H4 (cell line): ENCODE data around the gene TSPAN9. TPM values are rescaled to one million over a fixed set of nuclear protein-coding genes. Genes with fewer than 3 reads are reported as not detected.
"Not testable (repeated sequence)": the region's sequence is repeated elsewhere in the genome, so short reads cannot be mapped to it uniquely, and the experiment has no call there.

Source experiments
- DNase-seq: peaks from one replicate; pipeline ENCODE4 v3.0.0-alpha.2; 2015; ENCODE audit warnings: low spot score
- total RNA-seq: library from RNA; depleted of rRNA; stranded (reverse); fragments of >200 nt; shearing (Covaris generic); gene quantifications from 2 replicates; pipeline ENCODE4 v1.2.3, GENCODE V29; 2014

Gene TSPAN9
- total RNA-seq, 1 experiment from 2014 or later: 12.7 TPM

- DNase-seq: no peak
These were observed 33.0 kb upstream of the TSPAN9 start for GRCh38 chr12:3044141-3044630.

DNA sequence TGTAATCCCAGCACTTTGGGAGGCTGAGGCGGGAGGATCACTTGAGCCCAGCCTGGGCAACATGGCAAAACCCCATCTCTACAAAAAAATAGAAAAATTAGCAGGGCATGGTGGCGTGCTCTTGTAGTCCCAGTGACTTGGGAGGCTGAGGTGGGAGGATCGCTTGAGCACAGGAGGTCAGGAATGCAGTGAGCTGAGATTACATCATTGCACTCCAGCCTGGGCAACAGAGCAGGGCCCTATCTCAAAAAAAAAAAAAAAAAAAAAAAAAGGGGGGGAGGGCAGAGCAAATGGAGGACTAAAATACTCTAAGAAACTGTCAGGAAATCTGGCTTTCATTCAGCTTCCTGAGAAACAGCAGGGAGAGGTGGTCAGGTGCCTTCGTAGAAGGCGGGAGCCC lies 31.7 kb upstream of the TSPAN9 start:
- DNase-seq: no peak

DNA sequence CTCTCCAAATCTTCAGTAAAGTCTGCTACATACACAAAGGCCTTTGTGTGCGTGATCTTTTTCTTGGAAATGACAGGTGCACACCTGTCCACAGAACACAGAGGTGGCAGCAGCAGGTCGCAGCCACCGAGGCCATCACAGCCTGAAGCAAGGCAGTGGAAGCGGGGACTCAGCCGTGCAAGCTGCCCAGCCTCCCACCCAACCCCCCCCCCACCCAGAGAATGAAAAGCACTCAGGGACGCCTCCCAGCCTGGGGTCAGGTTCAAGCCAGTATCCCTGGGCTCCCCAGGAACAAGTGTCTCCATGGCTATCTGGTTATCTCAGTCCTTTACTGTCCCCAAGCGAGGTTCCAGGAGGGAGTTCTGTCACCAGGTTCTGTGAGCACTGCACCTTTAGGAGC lies 31.2 kb upstream of the TSPAN9 start:
- no peak for DNase-seq

DNA sequence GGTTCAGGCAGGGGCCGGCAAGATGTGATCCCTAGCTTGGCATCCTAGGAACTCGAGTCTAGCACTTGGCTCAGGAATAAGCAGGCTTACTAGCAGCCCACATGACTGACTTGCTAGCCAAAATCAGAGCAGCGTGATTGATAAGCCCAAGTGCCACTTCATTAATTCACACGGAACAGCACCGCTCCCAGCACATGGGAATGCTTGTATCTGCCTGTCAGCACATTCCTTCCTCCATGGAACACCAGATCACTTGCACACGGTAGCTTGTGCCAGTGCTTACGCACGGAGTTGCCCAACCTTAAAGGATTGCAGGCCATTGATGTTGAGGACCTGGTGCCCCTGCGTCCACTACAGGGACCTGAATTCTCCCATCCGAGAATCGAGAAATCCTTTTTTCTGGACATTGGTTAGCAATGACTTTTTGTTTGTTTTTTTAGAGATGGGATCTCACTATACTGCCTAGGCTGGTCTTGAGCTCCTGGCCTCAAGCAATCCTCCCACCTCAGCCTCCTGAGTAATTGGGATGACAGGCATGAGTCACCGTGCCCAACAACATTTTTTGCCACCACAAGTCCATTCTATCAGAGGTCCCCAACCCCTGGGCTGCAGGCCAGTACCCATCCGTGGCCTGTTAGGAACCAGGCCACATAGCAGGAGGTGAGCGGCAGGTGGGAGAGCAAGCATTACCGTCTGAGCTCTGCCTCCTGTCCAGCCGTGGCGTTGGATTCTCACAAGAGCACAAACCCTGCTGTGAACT lies 30.6 kb upstream of the TSPAN9 start:
- no peak for DNase-seq

GRCh38 chr12:3047961-3048360 lies 29.2 kb upstream of the TSPAN9 start:
- DNase-seq: no peak

DNA sequence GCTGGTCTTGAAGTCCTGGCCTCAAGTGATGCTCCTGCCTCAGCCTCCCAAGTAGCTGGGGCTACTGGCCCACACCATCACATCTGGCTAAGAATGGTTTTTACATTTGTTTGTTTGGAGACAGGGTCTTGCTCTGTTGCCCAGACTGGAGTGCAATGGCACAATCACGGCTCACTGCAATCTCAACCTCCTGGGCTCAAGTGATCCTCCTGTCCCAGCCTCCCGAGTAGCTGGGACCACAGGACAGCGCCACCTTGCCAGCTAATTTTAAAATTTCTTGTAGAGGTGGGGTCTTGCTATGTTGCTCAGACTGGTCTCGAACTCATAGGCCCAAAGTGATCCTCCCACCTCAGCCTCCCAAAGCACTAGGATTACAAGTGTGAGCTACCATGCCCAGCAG lies 28.6 kb upstream of the TSPAN9 start:
- DNase-seq: no peak

GRCh38 chr12:3049176-3049575 lies 28.0 kb upstream of the TSPAN9 start:
- DNase-seq: no peak

DNA sequence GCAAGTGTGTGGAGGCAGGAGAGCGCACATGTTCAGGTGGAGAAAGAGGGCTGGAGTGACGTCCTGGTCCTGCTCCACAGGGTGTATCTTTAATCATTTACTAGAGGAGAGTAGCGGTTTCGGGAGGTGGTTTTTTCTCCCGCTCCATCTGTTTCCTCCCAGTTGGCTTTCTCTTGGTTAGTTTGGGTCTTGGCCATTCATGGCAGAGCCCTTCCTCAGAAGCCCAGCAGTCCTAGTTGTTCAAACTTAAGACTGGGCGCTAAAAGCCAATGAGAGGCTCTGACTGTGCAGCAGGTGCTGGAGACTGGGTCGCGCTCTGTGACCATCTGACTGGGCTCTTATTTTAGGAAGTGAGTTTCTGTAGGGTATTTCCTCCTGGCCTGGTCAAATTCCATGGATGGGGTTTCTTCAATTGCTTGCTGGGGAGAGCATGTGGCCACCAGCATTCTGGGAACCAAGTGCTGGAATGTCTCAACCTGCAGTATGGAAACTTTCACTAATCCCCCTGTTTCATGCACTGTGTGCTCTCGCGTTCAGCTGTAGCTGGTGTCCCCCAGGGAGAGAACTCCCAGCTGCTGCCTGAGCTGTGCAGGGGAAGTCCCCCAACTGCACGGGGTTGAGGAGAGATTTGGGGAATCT lies 27.4 kb upstream of the TSPAN9 start:
- no peak for DNase-seq

- DNase-seq: no peak
These were observed 22.8 kb upstream of the TSPAN9 start for GRCh38 chr12:3054374-3054773.

DNA sequence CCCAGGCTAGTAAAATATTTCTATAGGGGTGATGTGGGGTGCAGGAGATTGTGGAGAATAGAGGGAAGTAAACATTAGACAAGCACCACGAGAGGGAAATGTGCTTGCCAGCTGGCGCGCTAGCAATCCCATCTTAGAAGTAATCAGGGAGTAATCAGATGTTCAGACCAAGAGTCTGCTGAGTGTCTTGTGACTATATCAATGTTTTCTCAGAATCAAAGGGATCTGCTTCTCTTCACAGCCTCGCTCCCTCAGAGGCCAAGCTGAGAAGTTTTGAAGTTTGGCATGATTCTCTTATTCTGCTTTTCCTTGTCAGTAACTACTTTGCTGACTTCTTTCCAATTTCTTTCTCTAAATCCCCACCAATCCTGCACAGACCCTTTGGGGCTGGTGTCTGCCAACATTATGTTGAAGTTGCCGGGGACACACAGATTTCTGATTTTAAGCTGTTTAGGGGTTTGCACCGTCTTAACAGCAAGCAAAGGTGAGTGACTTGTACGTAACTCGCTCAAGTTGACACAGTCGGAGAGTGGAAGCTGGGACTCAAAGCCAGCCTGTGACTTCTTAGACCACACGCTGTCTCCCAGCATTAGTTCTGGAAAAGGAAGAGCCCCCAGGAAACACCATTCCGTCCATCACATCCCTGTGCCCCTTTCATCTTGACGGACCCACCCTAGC lies 22.0 kb upstream of the TSPAN9 start:
- no peak for DNase-seq

DNA sequence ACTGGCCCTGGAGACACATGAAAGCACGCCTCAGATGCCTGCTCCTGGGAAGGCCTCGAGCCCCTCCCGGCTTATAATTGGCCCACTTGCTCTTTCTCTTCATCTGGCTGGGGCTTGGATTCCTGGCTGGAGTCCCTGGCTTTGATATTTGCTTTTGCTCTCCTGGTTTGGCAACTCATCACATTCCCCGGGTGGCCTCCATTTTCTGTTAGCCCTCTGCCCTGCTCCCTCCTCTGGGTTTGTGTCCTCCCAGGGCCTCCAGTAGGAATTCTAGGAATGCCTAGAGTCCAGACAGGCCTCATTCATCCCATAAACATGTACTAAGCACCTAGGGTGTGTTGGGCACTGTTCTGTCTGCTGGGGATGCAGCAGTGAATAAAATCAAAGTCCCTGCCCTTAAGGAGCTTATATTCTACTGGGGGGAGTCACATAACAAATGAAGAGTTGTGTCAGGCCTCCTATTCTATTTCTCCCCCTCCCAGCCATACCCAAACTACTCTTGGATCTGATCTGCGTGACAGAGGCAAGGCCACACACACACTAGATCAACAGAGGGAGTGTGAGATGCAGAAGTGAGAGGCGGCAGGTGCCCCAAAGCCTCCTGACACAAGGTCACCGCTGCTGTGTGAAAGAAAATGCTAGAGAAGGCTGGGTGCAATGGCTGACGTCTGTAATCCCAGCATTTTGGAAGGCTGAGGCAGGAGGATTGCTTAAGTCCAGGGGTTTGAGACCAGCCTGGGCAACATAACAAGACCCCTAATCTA lies 21.3 kb upstream of the TSPAN9 start:
- no peak for DNase-seq

DNA sequence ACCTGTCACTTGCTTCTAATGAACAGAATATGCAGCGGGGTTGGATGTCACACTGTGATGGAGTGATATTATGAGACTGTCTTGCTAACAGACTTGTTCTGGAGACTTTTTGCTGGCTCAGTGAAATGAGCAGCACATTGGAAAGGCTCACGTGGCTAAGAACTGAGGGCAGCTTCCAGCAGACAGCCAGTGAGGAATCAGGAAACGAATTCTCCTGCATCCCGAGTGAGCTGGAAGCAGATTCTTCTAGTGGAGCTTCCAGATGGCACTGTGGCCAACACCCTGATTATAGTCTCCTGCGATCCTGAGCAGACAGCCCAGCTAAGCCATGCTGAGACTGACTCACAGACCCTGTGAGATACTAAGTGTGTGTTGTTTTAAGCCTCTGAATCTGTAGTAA lies 16.1 kb upstream of the TSPAN9 start:
- DNase-seq: no peak

- DNase-seq: no peak
These were observed 15.5 kb upstream of the TSPAN9 start for GRCh38 chr12:3061501-3062215.

- no peak for DNase-seq
These were observed 11.9 kb upstream of the TSPAN9 start for GRCh38 chr12:3065300-3065699.

DNA sequence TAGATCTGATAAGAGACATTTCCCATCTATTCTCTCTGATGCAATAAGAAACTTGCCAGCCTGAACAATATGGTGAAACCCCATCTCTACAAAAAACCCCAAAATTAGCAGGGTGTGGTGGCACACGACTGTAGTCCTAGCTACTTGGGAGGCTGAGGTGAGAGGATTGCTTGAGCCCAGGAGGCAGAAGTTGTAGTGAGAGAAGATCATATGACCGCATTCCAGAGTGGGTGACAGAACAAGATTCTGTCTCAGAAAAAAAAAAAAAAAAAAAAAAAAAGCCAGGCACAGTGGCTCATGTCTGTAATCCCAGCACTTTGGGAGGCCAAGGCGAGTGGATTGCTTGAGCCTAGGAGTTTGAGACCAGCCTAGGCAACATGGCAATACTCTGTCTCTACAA lies 11.3 kb upstream of the TSPAN9 start:
- not testable (repeated sequence) for DNase-seq

DNA sequence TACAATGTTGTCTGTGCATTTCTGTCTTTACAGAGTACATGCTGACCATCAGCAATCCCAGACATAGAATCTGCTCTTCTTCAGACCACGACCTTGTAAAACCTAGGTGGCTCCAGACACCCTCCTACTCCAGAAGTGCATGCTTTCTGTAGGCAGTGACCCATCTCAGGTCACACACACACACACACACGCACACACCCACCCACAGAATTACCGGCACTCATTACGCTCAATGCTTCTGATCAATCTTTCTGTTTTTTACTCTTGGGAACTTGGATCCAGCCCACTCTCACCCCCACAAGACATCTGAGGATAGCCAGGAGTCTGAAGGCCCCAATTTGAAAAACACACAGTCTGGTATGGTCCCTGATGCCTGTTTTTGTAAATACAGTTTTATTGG lies 7.5 kb upstream of the TSPAN9 start:
- DNase-seq: no peak

GRCh38 chr12:3071107-3071506 lies 6.1 kb upstream of the TSPAN9 start:
- no peak for DNase-seq

GRCh38 chr12:3071710-3072109 lies 5.5 kb upstream of the TSPAN9 start:
- DNase-seq: no peak

- peak; percentile 83 for DNase-seq
These were observed 3.5 kb upstream of the TSPAN9 start for GRCh38 chr12:3073438-3074250.

GRCh38 chr12:3075315-3075714 lies 1.9 kb upstream of the TSPAN9 start:
- DNase-seq: no peak
